ENCODE data around the gene KRTAP1-1. TPM values are rescaled to one million over a fixed set of nuclear protein-coding genes. Genes with fewer than 3 reads are reported as not detected.

The KRTAP1-1 gene
- total RNA-seq, 1 experiment from 2014 or later = not detected

- TF ChIP-seq ZNF281 (CRISPR knock-in tag; IDR thresholded peaks at IDR 0.05) (no peak), TP53 (CRISPR knock-in tag; IDR thresholded peaks at IDR 0.05) (no peak), EMX1 (CRISPR knock-in tag; IDR thresholded peaks at IDR 0.05) (no peak), ZNF263 (CRISPR knock-in tag; IDR thresholded peaks at IDR 0.05; ENCODE audit: low read depth) (no peak), GABPB1 (CRISPR knock-in tag; IDR thresholded peaks at IDR 0.05) (no peak)
Observed at GRCh38 chr17:41009936-41010335, 31.3 kb downstream of the KRTAP1-1 start (continued).

- H3K27ac Mint-ChIP-seq = no peak overlapping the region
- H3K27me3 Mint-ChIP-seq (ENCODE audit: low read depth) = no peaks in the 10 kb centered on the region
- CTCF ChIA-PET = no interaction called here
- TF ChIP-seq E2F4 (CRISPR knock-in tag; IDR thresholded peaks at IDR 0.05; ENCODE audit: borderline replicate concordance, low read depth) = no peak
- no peak for TF ChIP-seq USF2 (CRISPR knock-in tag; IDR thresholded peaks at IDR 0.05)
- TF ChIP-seq ZNF138 (CRISPR knock-in tag; conservative IDR thresholded peaks at IDR 0.05) = no peak
- TF ChIP-seq GABPB1 (CRISPR knock-in tag; IDR thresholded peaks at IDR 0.05) = no peak
- no peak for TF ChIP-seq NR3C1 (CRISPR knock-in tag; conservative IDR thresholded peaks at IDR 0.05; ENCODE audit: low read depth)
- no peak for TF ChIP-seq NFYB (CRISPR knock-in tag; conservative IDR thresholded peaks at IDR 0.05; ENCODE audit: low read depth)
- TF ChIP-seq ERG (CRISPR knock-in tag; IDR thresholded peaks at IDR 0.05) = no peak
- TF ChIP-seq ATF2 (CRISPR knock-in tag; IDR thresholded peaks at IDR 0.05; ENCODE audit: borderline replicate concordance, low read depth) = no peak
- no peak for TF ChIP-seq MYBL2 (CRISPR knock-in tag; IDR thresholded peaks at IDR 0.05)
- no peak for TF ChIP-seq NFE2L1 (CRISPR knock-in tag; IDR thresholded peaks at IDR 0.05)
- TF ChIP-seq CBFB (CRISPR knock-in tag; IDR thresholded peaks at IDR 0.05; ENCODE audit: low read depth) = no peak
- TF ChIP-seq JAZF1 (CRISPR knock-in tag; IDR thresholded peaks at IDR 0.05) = no peak
- no peak for ATAC-seq
- H3K36me3 Mint-ChIP-seq = no peaks in the 10 kb centered on the region
- POLR2A ChIA-PET = no interaction called here
- peaks cover 15% of the 10 kb centered on the region for H3K4me1 Mint-ChIP-seq
- DNase-seq (ENCODE audit: low spot score) = no peak
- H3K4me3 Mint-ChIP-seq = no peak overlapping the region
- H3K9me3 Mint-ChIP-seq = 0 out of 2 replicates have a peak, but pooled peaks cover 7% of the 10 kb centered on the region
Observed at GRCh38 chr17:41009301-41009760, 31.9 kb downstream of the KRTAP1-1 start.

GRCh38 chr17:41008811-41009210 is 32.4 kb downstream of the KRTAP1-1 start, which contains the start of gene KRTAP3-1:
Gene KRTAP3-1, minus strand, starts transcription at chr17:41009128. Its CDS starts 54 bp downstream, at chr17:41009074.
- CTCF ChIA-PET = no interaction called here
- POLR2A ChIA-PET = no interaction called here
- no peak for DNase-seq (ENCODE audit: low spot score)
- Mint-ChIP-seq H3K36me3 (no peaks in the 10 kb centered on the region), H3K9me3 (0 out of 2 replicates have a peak, but pooled peaks cover 7% of the 10 kb centered on the region), H3K4me1 (peaks cover 15% of the 10 kb centered on the region), H3K4me3 (no peak within 1 kb of the TSS), H3K27me3 (ENCODE audit: low read depth) (no peaks in the 10 kb centered on the region), H3K27ac (peak within 1 kb of the TSS; percentile 36; the same call in 1 of the 2 replicates)
- peak; percentile 30 for ATAC-seq
- TF ChIP-seq ZNF263 (CRISPR knock-in tag; IDR thresholded peaks at IDR 0.05; ENCODE audit: low read depth) (no peak), RELA (CRISPR knock-in tag; IDR thresholded peaks at IDR 0.05; ENCODE audit: borderline replicate concordance) (no peak), GRHL2 (CRISPR knock-in tag; IDR thresholded peaks at IDR 0.05; ENCODE audit: insufficient replicate concordance, severe bottlenecking) (no peak), E2F5 (CRISPR knock-in tag; IDR thresholded peaks at IDR 0.05) (no peak), ZNF423 (CRISPR knock-in tag; IDR thresholded peaks at IDR 0.05) (no peak), CBFB (CRISPR knock-in tag; IDR thresholded peaks at IDR 0.05; ENCODE audit: low read depth) (no peak), RORB (CRISPR knock-in tag; IDR thresholded peaks at IDR 0.05) (no peak), CDX4 (CRISPR knock-in tag; IDR thresholded peaks at IDR 0.05; ENCODE audit: borderline replicate concordance) (no peak), ZNF396 (CRISPR knock-in tag; IDR thresholded peaks at IDR 0.05; ENCODE audit: borderline replicate concordance) (no peak), PRRX2 (CRISPR knock-in tag; IDR thresholded peaks at IDR 0.05) (no peak), CREB1 (CRISPR knock-in tag; IDR thresholded peaks at IDR 0.05) (no peak), ZNF671 (CRISPR knock-in tag; IDR thresholded peaks at IDR 0.05) (no peak)
